NCI-H128 (cell line): ENCODE measurements around the gene SMCHD1.

Experiments
- DNase-seq: peaks from one replicate; lab custom pipeline; 2025; ENCODE audit not compliant: unreplicated experiment; lab: John Stamatoyannopoulos, UW

Gene SMCHD1

DNA sequence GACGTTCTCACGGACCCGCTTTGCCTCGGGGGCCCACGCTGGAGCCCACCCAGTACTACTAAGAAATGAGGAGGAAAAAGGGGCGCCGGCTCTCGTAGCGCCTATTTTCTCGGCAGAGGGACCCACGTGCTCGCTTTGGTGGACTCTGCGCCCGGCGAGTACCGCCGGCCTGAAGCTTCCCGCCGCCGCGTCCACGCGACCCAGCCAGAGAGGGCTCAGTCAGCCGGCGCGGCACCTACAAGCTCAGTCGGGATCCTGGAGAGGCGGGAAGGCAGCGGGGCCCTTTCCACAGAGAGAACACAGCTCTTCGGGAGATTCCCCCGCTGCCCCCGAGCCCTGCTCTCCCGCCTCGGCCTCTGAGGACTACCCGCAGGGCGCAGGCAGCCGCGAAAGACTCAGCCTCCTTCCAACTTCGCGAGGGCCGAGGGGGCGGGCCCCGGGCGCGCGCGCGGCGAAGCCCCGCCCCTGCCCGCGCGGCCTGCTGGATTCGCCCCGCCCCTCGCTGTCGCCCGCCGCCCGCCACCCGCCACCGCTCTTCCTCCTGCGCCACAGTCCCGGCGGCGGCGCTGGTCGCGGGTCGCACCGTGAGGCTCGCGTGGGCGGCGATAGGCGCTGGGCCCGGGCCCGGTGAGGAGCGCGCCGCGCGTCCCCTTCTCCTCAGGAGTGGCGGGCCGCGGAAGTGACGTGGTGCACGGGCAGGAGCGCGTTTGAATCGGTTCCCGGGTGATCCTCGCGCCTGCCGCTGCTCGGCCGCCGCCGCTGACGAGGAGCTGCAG, at the start of gene SMCHD1:
SMCHD1 (plus strand) TSS at position 549 of the 776 bp plus-strand sequence. CDS start 350 bp downstream, outside the sequence.
- peak; percentile 72 for DNase-seq

GRCh38 chr18:2606335-2606734, 49.2 kb upstream of the SMCHD1 start:
- no peak for DNase-seq

DNA sequence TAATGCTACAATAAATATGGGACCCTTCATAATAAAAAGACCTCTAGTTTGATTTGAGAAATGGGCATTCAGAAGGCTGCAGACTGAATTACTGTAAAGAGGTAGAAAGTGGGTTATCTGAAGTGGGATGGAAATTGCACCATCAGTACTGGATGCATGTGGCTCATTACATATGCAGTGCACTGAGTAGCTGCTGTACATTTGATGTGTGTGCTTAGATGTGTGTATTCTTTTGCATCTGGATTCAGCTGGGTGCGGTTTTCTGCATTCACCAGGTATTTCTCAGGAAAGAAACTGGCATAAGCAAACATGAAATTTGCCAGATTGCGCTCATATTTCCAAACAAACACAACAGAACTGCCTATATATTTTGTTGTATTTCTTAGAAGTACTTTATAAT, 45.9 kb upstream of the SMCHD1 start:
- DNase-seq = no peak

GRCh38 chr18:2610549-2610948, 45.0 kb upstream of the SMCHD1 start:
- no peak for DNase-seq

GRCh38 chr18:2612996-2613395, 42.5 kb upstream of the SMCHD1 start:
- no peak for DNase-seq

DNA sequence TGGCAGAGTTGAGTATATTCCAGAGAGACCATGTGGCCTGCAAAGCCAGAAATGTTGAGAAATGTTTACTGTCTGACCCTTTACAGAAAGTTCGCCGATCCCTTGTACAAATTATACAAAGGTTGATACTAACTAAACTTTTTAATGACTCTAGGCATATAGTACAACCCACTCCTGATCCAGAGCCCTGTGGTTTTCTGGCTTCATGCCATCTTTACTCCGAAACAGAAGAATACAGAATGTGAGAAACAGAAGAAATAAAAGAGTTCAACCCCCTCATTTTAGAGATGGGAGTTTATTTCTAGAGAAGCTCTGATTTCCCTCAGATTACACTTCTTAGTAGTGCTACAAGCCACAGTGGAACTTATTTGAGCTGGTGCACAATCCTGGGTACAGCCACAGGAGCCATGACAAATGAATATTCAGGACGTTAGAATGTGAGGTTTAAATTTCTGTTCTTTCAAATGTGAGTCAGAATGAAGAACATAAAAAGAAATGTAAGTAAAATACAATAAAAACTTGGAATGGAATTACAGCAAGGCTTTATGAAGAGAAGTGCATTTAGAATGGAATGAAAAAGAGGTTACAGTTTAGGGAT, 38.0 kb upstream of the SMCHD1 start:
- no peak for DNase-seq

GRCh38 chr18:2618009-2618408, 37.5 kb upstream of the SMCHD1 start:
- no peak for DNase-seq

- no peak for DNase-seq
These were observed 30.3 kb upstream of the SMCHD1 start for GRCh38 chr18:2625217-2625616.

DNA sequence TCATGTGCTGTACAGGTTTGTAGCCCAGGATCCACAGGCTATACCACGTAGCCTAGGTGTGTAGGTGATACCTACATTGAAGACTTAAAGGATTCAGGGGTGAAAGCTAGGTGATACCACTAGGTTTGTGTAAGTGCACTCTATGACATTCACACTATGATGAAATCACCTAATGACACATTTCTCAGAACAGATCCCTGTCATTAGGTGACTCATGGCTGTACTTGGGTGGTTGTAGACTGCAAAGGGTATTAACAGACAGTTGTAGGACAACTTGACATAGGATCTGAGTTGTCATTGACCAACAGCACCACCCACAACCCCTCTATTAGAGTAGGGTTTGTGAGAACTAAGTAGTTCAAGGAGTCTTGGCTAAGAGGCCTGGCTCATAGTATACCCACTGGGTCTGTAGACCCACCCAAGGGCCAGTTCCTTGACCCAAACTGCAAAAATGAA, 27.7 kb upstream of the SMCHD1 start:
- DNase-seq = no peak

DNA sequence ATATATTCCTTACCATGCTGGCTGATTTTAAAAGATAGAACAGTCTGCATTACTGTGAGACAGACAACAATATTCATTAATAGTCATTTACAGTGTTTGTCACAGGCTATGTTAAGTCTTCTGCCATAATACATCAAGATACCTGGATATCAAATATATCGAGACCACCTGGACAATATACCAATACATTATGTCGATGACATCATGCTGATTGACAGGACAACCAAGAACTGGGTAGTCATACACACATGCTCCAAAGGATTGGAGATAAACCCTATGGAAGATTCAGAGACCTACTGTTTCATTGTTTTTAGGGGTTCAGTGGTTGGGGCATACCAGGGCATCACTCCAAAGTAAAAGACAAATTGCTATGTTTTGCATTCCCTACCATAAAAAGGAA, 26.5 kb upstream of the SMCHD1 start:
- no peak for DNase-seq

DNA sequence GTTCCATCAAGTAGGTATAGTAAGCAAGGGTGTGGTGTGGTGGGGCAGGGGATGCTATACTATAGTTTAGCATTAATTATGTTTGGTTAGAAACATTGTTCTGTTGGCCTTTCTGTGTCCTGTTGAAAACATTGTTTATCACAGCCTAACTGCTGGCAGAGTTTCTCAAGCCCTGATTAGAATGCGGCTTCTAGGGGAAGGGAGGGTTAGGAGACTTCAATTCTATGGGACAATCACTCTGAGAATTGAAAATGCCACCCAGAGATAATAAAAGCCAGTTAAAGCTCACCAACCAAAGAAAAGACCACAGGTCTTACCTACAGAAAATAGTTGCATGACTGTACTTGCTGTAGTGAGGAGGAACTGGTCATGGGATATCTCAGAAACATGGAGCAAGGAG, 19.9 kb upstream of the SMCHD1 start:
- DNase-seq = no peak

GRCh38 chr18:2636126-2636631, 19.3 kb upstream of the SMCHD1 start:
- DNase-seq = no peak

- DNase-seq = no peak
These were observed 13.9 kb upstream of the SMCHD1 start for GRCh38 chr18:2641638-2642037.

DNA sequence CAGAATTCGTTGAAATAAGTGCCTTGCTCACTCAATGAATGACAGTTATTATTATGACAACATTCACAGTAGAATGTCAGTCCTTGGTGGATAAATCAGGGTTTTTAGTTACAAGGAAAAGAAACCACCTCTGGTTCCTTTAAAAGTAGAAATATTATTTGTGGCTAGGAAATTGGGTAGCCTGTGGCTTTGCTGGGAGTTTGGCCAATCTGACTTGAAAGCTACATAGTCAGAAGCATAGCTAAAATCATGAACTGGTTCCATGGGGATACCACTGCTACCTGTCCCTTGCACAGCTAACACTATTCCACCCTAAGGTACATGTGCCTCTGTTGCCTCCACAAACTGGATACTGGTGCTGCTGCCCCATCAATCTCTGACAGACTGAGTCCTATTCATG, 12.8 kb upstream of the SMCHD1 start:
- DNase-seq = no peak

DNA sequence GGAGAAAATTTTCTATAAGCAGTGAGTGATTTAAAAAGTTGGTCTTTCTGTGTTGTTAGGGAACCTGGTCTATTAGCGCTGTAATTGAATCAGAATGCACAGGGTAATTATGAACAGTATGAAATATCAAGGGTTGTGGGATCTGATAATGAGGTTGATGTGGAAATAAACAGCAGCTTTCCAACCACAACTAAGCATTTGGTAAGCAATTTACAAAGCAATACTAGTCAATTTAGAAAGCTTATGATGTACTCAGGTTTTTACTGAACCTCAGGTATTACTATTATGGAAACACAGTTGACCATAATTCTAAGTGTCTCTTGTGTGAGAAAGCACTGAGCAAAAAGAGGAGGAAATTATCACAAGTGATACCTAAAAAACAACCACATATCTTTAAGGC, 11.0 kb upstream of the SMCHD1 start:
- no peak for DNase-seq

DNA sequence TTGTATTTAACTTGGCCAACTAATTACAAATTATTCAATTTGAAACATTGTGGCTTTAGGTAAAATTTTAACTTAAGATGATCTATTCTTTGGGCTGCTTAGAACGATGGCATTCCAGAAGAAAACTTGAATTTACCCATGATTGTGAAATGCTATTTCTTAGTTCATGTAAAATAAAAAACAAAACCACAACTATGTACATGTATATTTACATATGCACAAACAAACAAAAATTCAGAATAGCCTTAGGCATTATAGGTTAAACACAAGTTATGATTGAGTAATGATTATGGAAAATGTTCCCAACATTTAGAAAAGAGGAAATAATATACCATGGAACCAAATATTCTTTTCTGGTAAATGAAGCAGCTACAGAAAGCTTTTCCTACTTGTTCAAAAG, 3.5 kb upstream of the SMCHD1 start:
- no peak for DNase-seq

GRCh38 chr18:2653467-2653866, 2.1 kb upstream of the SMCHD1 start:
- DNase-seq = no peak

DNA sequence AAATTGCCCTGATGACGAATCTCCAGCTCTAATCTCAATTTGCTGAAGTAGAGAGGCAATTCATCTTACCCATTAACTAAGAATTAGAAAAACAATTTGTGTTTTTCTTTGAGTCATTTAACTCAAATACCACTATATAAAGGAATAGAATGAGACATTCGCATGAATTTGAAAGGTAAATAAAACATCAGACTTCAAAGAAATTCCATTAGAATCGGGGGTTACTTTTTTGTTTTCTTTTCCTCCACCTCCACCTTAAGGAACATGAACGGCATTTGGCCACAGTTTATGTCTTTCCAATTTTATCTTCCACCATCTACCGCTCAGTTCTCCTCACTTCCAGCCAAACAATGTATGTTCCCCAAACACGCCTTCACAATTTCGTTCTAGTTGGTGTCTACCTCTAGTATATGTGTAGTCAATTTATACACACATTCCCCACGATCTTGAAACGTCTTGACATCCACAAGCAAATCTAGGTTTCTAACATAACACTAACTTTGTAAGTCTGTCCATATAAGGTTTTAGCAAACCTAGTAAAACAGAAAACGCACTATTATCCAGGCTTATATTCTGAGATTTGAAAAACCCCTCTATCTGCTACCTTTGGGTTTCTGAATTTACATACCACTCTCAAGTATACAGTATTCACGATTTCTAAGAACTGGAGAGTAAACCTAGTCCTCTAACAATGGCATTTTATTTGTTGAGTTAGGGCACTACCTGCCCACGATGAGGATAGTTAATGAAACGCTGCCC, 1.2 kb upstream of the SMCHD1 start:
- no peak for DNase-seq

- DNase-seq = no peak
These were observed 673 bp upstream of the SMCHD1 start for GRCh38 chr18:2654928-2655177.

DNA sequence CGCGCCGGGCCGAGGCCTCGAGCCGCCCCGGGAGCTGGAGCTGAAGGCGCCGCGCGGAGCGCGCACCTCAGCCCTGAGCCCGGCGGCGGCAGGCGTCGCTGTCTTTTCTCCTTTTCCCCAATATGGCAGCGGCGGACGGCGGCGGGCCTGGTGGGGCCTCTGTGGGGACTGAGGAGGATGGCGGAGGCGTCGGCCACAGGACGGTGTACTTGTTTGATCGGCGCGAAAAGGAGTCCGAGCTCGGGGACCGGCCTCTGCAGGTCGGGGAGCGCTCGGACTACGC, 369 bp downstream of the SMCHD1 start:
- DNase-seq = peak; percentile 59

DNA sequence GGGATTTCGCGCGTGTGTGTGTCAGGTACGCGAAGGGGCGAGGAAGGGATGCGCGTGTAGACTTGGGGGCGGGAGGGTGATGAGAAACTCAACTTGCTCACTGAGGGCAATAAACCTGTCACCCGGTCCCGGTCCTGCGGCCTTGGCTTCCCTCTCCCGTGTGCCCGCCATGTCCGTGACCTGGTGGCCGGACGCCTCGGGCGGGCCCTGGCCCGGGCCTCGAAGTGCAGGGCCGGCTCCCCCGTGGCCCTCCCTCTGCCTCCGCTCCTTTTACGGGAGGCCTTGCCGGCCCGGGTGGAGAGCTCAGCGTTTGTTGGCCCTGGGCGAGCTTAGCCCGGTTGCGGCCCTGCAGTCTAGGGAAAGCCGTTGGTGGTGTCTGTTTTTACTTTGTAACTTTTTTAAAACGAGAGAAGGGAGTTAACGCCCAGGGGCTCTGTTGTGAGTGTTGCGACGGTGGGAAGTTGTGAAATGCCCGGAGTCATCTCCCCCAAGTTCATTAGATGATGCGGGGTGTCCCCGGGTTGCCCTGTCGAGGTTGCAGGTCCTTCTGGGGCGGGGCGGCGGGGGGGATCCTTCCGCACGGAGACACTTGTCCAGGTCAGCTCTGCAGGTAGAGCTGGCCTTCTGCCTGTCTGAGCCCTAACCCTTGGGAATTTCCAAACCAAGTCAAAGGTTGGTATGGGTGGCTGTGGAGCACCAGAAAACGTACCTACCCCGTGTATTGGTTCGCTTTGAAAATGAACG, 883 bp downstream of the SMCHD1 start:
- DNase-seq = no peak
